ENCODE results near the gene PCDHGA1. TPM values are rescaled to one million over a fixed set of nuclear protein-coding genes. Genes with fewer than 3 reads are reported as not detected.
"Not testable (repeated sequence)": the region's sequence is repeated elsewhere in the genome, so short reads cannot be mapped to it uniquely, and the experiment has no call there.

The PCDHGA1 gene
- total and polyA plus RNA-seq, 4 donors, result 0.05 to 0.08 (median 0.05) TPM; not detected in 1

- H3K9me3 ChIP-seq (ENCODE audit: control insufficient read depth in 4 of 4, low read length in 3 of 4), result peaks cover 32 to 77% (median 42%) of the 10 kb centered on the region in 4 donors
- peak overlapping the region in 1 of 3 donors; percentile 3 for H3K4me3 ChIP-seq (ENCODE audit: low read depth in 1 of 3, low read length in 3 of 3)
Observed at GRCh38 chr5:141384471-141385267, 54.4 kb downstream of the PCDHGA1 start.

DNA sequence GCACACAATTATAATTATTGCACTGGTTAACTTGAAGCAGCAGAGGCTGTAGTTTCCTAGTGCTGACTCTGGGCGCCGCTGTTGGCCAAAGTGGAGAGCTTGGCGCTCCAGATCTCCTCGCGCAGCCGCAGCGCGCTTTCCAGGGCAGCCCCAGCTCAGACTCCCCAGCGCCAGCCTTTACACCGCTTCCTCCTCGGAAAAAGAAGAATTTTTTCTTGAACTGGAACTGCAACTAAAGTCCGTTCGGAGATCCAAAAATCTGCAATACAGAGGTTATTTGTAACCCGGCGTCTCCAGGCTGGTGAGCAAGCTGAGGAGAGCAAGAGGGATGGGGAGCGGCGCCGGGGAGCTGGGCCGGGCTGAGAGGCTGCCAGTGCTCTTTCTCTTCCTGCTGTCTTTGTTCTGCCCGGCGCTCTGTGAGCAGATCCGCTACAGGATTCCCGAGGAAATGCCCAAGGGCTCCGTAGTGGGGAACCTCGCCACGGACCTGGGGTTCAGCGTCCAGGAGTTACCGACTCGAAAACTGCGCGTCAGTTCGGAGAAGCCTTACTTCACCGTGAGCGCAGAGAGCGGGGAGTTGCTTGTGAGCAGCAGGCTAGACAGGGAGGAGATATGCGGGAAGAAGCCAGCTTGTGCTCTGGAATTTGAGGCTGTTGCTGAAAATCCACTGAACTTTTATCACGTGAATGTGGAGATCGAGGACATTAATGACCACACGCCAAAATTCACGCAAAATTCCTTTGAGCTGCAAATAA lies 57.4 kb downstream of the PCDHGA1 start, which contains the start of gene PCDHGB4:
Gene PCDHGB4 (plus strand): TSS at position 142 of the 755 bp plus-strand sequence. CDS start 187 bp downstream, at position 329.
- H3K4me1 ChIP-seq (ENCODE audit: control insufficient read depth in 4 of 4, insufficient read depth in 4 of 4, low read length in 3 of 4); H3K36me3 ChIP-seq (ENCODE audit: control insufficient read depth in 4 of 4, insufficient read depth in 3 of 4, low read depth in 1 of 4, low read length in 3 of 4); DNase-seq (ENCODE audit: low spot score); H3K27ac ChIP-seq (ENCODE audit: low read depth in 1 of 2, low read length in 2 of 2); H3K27me3 ChIP-seq (ENCODE audit: control insufficient read depth in 4 of 4, insufficient read depth in 4 of 4, low read length in 3 of 4); H3K9ac ChIP-seq (ENCODE audit: low read depth in 1 of 2, low read length in 2 of 2): not testable (repeated sequence)
- peak; percentile 39 for TF ChIP-seq CTCF (IDR thresholded peaks at IDR 0.05; ENCODE audit: low read depth, low read length, missing input control)
- peak; percentile 47 to 62 for TF ChIP-seq RAD21 (IDR thresholded peaks at IDR 0.05)
- peaks cover 37 to 88% (median 43%) of the 10 kb centered on the region in 4 donors for H3K9me3 ChIP-seq (ENCODE audit: control insufficient read depth in 4 of 4, low read length in 3 of 4)
- H3K4me3 ChIP-seq (ENCODE audit: low read depth in 1 of 3, low read length in 3 of 3), result peak within 1 kb of the TSS; percentile 40 to 50 (median 48)
- 16% methylated on average over 22 of the region's 40 CpGs for WGBS

More at GRCh38 chr5:141384471-141385267, 54.4 kb downstream of the PCDHGA1 start:
- Histone ChIP-seq H3K4me1 (ENCODE audit: control insufficient read depth in 4 of 4, insufficient read depth in 4 of 4, low read length in 3 of 4) (peaks cover 0 to 4% (median 0%) of the 10 kb centered on the region in 4 donors), H3K9ac (ENCODE audit: low read depth in 1 of 2, low read length in 2 of 2) (no peak overlapping the region), H3K27ac (ENCODE audit: low read depth in 1 of 2, low read length in 2 of 2) (no peak overlapping the region), H3K27me3 (ENCODE audit: control insufficient read depth in 4 of 4, insufficient read depth in 4 of 4, low read length in 3 of 4) (peaks cover 0 to 10% (median 0%) of the 10 kb centered on the region in 4 donors), H3K36me3 (ENCODE audit: control insufficient read depth in 4 of 4, insufficient read depth in 3 of 4, low read depth in 1 of 4, low read length in 3 of 4) (no peaks in the 10 kb centered on the region)
- WGBS, result 40% methylated on average over 43 of the region's 43 CpGs
- TF ChIP-seq JUND (IDR thresholded peaks at IDR 0.05) (no peak), NR2F2 (IDR thresholded peaks at IDR 0.05) (no peak), YY1 (IDR thresholded peaks at IDR 0.05) (no peak), TAF1 (conservative IDR thresholded peaks at IDR 0.05) (no peak), CTCF (IDR thresholded peaks at IDR 0.05; ENCODE audit: low read depth, low read length, missing input control) (no peak), MAX (IDR thresholded peaks at IDR 0.05) (no peak), GABPA (IDR thresholded peaks at IDR 0.05 in 1 of 2, conservative IDR thresholded peaks at IDR 0.05 in 1 of 2) (no peak), FOXA1 (IDR thresholded peaks at IDR 0.05) (no peak)
- TF ChIP-seq, protein P1, sequence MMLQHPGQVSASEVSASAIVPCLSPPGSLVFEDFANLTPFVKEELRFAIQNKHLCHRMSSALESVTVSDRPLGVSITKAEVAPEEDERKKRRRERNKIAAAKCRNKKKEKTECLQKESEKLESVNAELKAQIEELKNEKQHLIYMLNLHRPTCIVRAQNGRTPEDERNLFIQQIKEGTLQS (IDR thresholded peaks at IDR 0.05), result no peak
- no peak for DNase-seq (ENCODE audit: low spot score)

Measured in liver (tissue), 9 donors.